NCI-H146 (cell line): ENCODE results near the gene PYM1.

ENCODE experiments used
- DNase-seq: peaks from one replicate; lab custom pipeline; 2025; lab: John Stamatoyannopoulos, UW

The PYM1 gene

GRCh38 chr12:55927588-55928502, at the start of gene PYM1:
Gene PYM1, minus strand, starts transcription at chr12:55927894. Its CDS starts 133 bp downstream, at chr12:55927761.
- peak; percentile 91 for DNase-seq

- peak; percentile 78 for DNase-seq
Measured at GRCh38 chr12:55974308-55974730, 46.6 kb upstream of the PYM1 start.

GRCh38 chr12:55973599-55974307, 46.1 kb upstream of the PYM1 start, which contains the start of gene RAB5B:
Gene RAB5B, plus strand, starts transcription at chr12:55974078. Its CDS starts 12,883 bp downstream, at chr12:55986961.
- peak; percentile 100 for DNase-seq

- DNase-seq: peak; percentile 38
Measured at GRCh38 chr12:55972911-55973598, 45.4 kb upstream of the PYM1 start.

- no peak for DNase-seq
Measured at GRCh38 chr12:55972456-55972855, 44.8 kb upstream of the PYM1 start.

- no peak for DNase-seq
Measured at GRCh38 chr12:55972042-55972441, 44.3 kb upstream of the PYM1 start.

- no peak for DNase-seq
Measured at GRCh38 chr12:55970775-55971174, 43.1 kb upstream of the PYM1 start.

GRCh38 chr12:55969356-55969755, 41.7 kb upstream of the PYM1 start:
- no peak for DNase-seq

GRCh38 chr12:55966408-55967281, 39.0 kb upstream of the PYM1 start, which contains the start of gene CDK2:
Gene CDK2, plus strand, starts transcription at chr12:55966830. Its CDS starts 179 bp downstream, at chr12:55967009.
- peak; percentile 87 for DNase-seq

- DNase-seq: no peak
Measured at GRCh38 chr12:55965941-55966407, 38.3 kb upstream of the PYM1 start, which contains the start of gene PMEL. Gene PMEL, minus strand, starts transcription at chr12:55966042. Its CDS starts 31 bp downstream, at chr12:55966011.

- DNase-seq: no peak
Measured at GRCh38 chr12:55965240-55965639, 37.5 kb upstream of the PYM1 start.

GRCh38 chr12:55963760-55964159, 36.1 kb upstream of the PYM1 start:
- DNase-seq: no peak

GRCh38 chr12:55957106-55957859, 29.6 kb upstream of the PYM1 start:
- no peak for DNase-seq

- DNase-seq: no peak
Measured at GRCh38 chr12:55955800-55956508, 28.3 kb upstream of the PYM1 start.

- DNase-seq: no peak
Measured at GRCh38 chr12:55955344-55955743, 27.6 kb upstream of the PYM1 start.

GRCh38 chr12:55946553-55946952, 18.9 kb upstream of the PYM1 start:
- no peak for DNase-seq

GRCh38 chr12:55942577-55943136, 15.0 kb upstream of the PYM1 start:
- no peak for DNase-seq

GRCh38 chr12:55942055-55942454, 14.4 kb upstream of the PYM1 start:
- no peak for DNase-seq

- DNase-seq: peak; percentile 86
Measured at GRCh38 chr12:55940065-55940732, 12.5 kb upstream of the PYM1 start.
